Stimulated activated CD4-positive, alpha-beta T cell treated with anti-CD3 and anti-CD28 coated beads, Interleukin-1b, Interleukin-23, amount 100 ng/mL, for 48 hours (primary cell): ENCODE data around the gene PRKCD.

Source experiments
- DNase-seq: peaks from one replicate; pipeline ENCODE4 v3.0.0-alpha.2; 2020

PRKCD gene

DNA sequence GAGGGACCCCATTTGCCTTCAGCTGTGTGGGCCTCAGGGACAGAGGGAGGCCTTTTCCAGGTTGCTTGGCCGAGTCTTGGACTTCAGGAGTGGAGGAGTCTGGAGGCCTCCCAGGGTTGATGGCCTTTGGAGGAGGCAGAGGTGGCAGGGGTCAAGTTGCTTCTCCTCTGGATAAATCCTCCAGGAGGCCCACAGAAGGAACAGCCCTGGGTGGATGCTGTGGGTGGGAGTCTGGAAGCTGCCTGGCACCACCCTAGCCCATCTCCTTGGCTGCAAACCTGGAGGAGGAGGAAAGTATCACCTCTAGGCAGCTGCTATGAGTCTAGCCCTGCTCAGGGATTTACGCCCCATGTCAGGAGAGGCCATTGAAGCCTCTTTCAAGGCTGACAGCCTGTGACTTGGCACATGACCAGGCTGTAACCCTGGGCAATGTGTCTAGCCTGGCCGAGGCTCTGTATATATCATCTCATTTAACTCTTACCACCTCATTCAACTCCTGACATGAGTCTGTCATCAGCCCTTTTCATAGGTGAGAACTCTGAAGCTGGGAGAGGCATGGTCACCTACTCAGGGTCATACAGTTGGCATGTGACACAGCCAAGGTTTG lies 2.9 kb upstream of the PRKCD start:
- no peak for DNase-seq

GRCh38 chr3:53158765-53159155 lies 2.2 kb upstream of the PRKCD start:
- DNase-seq, result no peak

DNA sequence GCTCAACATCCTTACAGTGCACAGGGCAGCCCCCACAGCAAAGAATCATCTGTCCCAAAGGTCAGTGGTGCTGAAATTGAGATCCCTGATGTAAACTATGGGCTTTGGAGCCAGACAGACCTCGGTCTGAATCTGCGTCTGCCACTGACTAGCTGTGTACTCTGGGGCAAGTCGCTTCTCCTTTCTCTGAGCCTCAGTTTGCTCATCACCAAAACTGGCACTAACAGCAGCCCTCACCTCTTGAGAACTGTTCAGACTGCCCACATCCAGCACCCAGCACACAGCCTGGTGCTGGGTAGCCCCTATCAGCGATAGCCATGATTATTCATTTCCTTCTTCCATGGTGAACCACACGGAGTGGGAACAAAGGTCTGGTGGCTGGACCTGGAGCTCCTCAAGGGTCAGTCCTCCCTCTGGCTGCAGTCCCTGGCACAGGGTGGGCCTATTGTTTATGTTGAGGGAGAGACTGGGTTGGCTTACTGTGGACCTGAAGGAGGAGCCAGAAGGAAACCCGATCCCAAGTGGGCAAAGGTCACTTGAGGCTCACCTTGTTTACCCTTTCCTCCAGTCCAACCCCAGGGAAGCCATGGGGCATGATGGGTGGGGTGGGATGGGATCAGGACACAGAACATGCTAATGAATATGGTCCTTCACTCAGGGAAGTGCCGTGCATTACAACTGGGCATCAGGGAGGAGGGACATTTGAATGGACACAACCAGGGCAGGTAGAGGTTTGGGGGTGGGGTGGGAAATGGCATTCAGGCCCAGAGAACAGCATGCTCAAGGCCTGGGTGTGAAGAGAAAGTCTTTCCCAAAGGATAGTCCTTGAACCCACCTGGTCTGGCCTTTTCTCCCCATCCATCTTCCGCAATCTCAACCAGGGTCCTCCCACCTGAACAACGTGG lies 1.6 kb upstream of the PRKCD start:
- DNase-seq, result no peak

DNA sequence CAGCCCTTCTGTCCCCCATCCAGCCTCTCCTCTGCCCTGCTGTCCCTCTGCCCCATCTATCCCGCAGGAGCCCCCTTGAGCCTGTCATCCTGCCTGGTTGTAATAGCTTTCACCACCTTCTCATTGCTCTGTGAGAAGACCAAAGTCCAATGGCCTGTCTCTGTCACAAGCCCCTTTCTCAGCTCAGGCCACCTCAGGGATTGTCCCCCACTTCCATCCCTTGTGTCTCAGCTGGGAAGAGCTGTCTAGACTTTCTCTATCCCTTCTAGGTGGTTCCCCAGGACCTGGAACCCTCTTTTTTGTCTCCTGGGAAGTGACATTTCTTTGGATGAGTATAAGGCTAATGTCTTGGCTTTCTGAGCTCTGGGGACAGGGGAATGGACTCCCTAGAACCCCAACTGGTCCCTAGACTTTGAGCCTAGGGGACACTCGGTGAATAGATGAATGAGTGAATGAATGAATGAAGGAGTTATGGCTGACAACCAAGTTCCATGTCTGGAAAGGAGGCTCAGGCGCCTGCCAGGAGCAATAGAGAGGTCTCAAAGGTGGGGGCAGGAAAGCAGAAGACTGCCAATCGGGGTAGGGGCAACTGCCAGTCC lies 849 bp upstream of the PRKCD start:
- DNase-seq, result no peak

DNA sequence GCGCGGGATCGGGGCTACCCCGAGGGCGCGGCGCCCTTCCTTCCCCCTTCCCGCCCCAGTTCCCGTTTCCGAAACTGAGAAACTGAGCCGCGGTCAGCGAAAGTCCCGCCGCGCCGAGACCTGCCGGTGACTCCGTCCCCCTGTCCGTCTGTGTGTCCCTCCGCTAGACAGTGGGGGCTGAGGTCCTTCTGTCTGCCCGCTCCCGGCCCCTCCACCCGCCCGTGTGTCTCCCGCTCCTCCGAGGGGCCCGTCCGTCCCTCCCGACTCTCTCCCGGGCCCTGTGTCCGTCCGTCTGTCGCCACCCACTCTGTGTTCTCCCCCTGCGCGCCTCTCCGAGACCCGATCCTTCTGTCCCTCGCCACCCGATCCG lies 426 bp downstream of the PRKCD start:
- DNase-seq, result no peak

DNA sequence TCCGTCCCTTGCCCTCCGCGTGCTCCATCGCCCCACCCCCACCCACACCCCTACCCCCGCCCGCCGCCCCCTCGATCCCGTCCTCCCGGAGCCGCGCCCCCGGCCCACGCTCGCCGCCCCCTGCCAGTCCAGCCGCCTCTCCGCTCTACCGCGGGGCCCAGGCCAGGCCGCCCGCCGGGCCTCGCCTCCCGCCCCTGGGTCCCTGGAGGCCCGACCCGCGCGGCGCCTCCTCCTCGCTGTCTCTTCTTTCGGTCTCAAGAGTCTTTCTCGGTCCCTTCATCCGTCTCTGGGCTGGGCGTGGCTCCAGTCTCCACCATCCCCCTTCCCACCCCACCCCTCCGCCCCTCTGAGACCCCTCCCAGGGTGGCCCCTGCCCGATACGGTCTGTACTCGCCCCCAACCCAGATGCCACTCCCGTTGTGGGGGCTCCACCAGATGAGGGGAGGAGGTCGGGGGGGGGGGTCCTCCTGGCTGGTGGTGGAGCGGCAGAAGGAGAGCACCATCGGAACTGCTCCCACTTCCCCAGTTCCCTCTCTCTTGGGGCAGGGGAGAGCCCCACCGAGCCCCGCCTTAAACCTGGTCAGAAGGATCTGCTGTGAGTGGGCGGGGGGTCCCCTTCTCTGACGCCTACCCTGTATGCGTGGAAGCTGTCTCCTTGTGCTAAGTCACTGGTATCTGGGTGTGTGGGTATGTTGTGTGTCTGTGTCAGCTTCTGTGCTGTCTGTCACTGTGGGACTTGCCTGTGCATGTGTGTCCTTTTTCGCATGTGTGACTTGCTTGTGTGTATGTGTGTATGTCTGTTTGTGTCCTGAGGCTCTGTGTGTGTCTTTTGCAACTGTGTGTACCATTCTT lies 1.0 kb downstream of the PRKCD start:
- DNase-seq, result peak; percentile 47

DNA sequence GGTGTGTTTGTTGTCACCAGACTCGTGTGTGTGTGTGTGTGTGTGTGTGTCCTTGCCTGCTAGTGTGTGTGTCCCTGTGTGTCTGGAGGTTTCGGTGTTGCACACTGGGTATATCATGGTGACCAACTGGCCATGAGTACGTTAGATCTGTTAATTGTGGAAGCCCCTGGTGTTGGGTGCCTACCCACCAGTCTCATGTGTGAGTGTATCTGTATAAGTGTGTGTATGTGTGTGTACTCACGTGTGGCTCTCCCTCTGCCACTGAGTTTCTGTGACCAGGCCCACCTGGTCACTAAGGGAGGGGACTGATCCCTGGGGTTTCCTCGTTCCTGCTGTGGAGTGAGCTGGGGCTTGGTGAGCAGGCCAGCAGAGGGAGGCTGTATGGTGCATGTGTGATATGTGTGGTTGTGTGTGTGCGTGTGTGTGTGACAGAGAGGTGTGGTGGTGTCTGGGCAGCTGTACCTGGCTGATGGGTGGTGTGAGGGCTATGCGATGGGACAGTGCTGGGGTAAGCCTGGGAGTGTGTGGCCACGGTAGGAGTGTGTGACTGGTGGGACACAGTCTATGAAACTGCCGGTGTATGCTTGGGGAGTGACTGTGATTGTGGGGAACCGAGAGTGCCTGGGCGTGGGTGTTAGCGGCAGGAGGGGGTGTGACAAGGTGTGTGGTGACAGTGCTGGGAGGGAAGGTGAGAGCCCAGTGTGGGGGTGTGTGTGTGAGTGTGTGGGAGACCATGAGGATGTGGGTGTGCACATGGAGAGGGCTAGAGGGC lies 1.8 kb downstream of the PRKCD start:
- DNase-seq, result peak; percentile 26

DNA sequence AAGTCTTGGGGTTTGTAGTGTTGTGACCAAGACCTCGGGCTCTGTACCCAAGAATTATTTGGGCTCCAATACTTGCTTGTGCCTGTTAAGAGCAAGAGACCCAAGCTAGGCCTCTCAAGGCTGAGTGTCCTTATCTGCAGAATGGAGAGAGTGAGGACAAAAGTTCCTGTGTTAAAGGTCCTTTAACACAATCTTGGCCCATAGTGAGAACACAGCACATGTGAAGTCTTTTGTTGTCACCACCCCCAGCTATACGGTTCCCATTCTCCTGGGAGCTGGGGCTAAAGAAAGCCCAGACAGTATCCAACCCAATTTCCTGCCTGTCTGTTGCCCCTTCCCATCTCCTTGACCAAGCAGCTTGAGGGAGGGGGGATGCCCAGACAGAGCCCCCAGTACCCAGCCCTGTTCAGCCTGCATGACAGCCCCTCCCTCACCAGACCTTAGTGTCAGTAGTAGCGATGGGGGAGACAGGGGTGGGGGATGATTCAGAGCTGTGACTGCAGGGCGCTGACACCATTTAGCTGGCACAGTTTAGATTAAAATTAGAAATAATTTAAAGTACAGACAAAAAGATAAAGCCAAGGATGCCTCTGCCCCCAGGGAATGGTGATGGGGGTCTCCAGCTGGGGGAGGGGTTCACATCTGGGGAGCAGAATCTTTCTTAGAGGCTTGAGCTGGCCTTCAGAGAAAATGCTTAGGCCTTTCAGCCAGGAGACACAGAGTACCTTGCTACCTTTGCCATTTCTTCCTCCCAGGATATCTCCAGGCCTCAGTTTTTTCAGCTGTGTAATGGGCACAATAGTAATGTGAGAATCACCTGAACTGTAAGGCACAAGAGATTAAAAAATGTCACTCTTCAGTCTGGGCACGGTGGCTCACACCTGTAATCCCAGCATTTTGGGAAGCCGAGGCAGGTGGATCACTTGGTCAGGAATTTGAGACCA lies 2.7 kb downstream of the PRKCD start:
- DNase-seq, result no peak

DNA sequence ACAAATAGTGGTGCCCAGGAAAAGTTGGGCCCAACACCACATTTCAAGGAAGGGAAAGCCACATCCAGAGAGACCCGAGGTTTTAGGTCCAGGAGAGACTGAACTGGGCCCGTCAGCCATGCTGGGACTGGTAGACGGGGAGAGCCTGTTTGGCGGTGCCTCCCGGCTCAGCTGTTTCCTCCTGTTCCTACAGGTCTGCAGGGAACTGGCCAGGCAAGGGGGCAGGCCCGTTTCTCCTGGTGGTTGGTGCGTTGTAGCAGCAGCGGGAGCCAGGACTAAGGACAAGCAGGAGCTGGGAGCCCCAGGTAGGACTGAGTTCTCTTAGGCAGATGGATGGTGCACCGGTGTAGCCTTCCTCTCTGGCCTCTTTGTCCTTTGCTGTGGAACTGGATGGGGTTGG lies 3.9 kb downstream of the PRKCD start:
- DNase-seq, result no peak

DNA sequence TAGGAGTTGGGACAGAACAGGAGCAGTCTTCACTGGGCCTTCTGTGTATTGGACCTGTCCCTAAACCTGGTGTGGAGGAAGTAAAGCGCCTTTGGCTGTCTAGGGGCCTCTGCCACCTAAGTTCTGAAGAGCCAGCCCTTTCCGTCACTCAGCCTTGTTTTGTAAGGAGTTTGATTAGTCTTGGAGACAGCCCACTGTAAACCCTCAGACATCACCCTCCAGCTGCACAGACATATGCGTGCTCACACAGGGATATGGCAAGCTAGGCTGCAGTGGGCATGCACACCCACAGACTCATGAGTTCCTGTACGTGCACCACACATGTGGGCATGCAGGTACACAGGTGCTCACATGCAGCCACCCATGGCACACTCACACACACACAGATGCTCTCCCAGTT lies 5.2 kb downstream of the PRKCD start:
- DNase-seq, result no peak

GRCh38 chr3:53166781-53167291 lies 5.8 kb downstream of the PRKCD start:
- no peak for DNase-seq

GRCh38 chr3:53167418-53168174 lies 6.6 kb downstream of the PRKCD start:
- DNase-seq, result no peak

GRCh38 chr3:53168175-53168923 lies 7.3 kb downstream of the PRKCD start:
- no peak for DNase-seq

- DNase-seq, result no peak
These were observed 8.2 kb downstream of the PRKCD start for GRCh38 chr3:53169045-53169831.

DNA sequence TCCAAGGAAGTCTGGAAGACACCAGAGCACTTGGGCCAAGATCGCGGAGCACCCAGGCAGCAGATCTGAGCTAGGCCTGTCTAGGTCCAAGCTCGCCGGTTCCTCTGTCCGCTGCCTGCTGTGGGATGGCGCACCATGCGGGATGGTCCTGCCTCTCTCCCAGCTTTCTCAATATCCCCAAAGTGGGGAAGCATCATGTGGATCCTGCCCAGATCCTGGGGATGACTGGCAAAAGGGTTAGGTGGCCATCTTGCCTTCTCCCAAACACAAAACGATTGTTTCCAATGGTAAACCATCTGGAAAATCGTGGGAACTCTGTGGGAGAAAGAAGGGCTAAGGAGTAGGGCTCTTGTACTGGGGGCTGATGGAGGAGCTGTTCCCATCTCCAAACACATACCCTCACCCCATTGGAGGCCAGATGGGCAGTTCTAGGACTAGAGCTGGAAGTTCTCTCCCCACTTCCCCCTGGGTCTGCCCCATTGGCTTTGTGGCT lies 8.9 kb downstream of the PRKCD start:
- no peak for DNase-seq

DNA sequence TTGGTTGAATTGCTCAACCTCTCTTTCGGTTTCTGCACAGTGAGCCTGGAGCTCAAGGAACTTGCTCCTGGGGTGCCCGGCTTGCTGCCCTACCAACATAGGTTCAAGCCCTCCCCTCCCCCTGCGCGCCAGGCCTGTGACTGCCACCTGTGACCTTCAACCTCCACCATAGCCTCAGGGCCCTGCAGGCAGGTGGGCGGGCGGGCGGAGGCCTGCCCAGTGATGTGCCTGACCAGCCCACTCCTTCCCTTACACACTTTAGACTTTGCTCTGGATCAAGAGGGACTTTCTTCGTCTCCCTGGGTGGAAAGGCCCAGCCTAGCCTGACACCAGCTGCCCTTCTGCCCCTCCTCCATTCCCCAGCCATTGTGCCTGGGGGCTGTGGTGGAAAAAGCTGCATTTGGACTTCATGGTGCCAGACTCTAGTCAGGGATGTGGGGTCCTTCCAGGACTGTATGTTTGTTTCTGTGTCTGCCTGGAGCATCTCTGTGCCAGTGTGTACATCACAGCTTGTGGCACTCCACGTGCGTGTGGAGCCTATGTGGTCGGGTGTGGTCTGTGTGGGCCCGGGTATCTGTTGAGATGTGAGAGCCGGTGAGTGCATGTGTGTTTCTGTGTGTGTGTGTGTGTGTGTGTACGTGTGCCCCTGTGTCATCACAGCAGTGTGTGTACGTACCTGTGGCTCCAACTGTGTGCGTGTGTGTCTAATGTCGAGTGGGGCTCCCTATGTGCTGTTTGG lies 9.5 kb downstream of the PRKCD start:
- no peak for DNase-seq

- DNase-seq, result no peak
These were observed 10.0 kb downstream of the PRKCD start for GRCh38 chr3:53171064-53171418.
